H1 (cell line): ENCODE data around the gene KCNQ1OT1. TPM values are rescaled to one million over a fixed set of nuclear protein-coding genes. Genes with fewer than 3 reads are reported as not detected.

Experiments
- CTCF ChIA-PET: fragments of 300-600 bp; sonication (Branson Sonifier 250); formaldehyde crosslinking; loops from one replicate; lab custom pipeline; 2021; ENCODE audit not compliant: partially characterized antibody; lab: Charles Lee
- POLR2A ChIA-PET: fragments of 300-600 bp; sonication (Branson Sonifier 250); formaldehyde crosslinking; loops from one replicate; lab custom pipeline; 2021; ENCODE audit warnings: inconsistent platforms; ENCODE audit not compliant: partially characterized antibody; lab: Charles Lee
- DNase-seq, 2 experiments: peaks; one replicate each; pipeline versions ENCODE4 v3.0.0 to v3.0.0-alpha.2; 2010 to 2022; ENCODE audit warnings: low spot score in 2 of 2, low read depth in 1 of 2, mixed read lengths in 1 of 2
- FAIRE-seq: peaks from 2 replicates; lab custom pipeline; 2011; peaks lifted over from hg19 to GRCh38; lab: Jason Lieb, UNC
- H2AFZ ChIP-seq: 2 replicates; pipeline ENCODE4 v1.8.1; 2012; ENCODE audit warnings: low read length, inconsistent platforms
- H2AK5ac ChIP-seq: 2 replicates; pipeline ENCODE4 v1.6.1; 2013; ENCODE audit warnings: low read depth, low read length
- H2BK120ac ChIP-seq: replicated peaks from 2 replicates; pipeline ENCODE3; 2013; ENCODE audit warnings: low read depth, low read length, inconsistent platforms
- H2BK12ac ChIP-seq: 2 replicates; pipeline ENCODE4 v1.6.1; 2013; ENCODE audit warnings: low read depth, low read length
- H2BK15ac ChIP-seq: 2 replicates; pipeline ENCODE4 v1.6.1; 2013; ENCODE audit warnings: low read length
- H2BK20ac ChIP-seq: 2 replicates; pipeline ENCODE4 v1.6.1; 2013; ENCODE audit warnings: low read length
- H2BK5ac ChIP-seq: 2 replicates; pipeline ENCODE4 v1.6.1; 2013; ENCODE audit warnings: low read depth, low read length
- H3K14ac ChIP-seq: 2 replicates; pipeline ENCODE4 v1.6.1; 2013; ENCODE audit warnings: inconsistent platforms; ENCODE audit not compliant: insufficient read length
- H3K18ac ChIP-seq: 2 replicates; pipeline ENCODE4 v1.6.1; 2013; ENCODE audit warnings: low read length; ENCODE audit errors: extremely low read depth
- H3K23ac ChIP-seq: 2 replicates; pipeline ENCODE4 v1.6.1; 2013; ENCODE audit warnings: inconsistent platforms; ENCODE audit not compliant: insufficient read length
- H3K23me2 ChIP-seq: 2 replicates; pipeline ENCODE4 v1.6.1; 2013; ENCODE audit warnings: low read depth, low read length
- H3K27ac ChIP-seq: 2 replicates; pipeline ENCODE4 v1.6.1; 2011; ENCODE audit warnings: low read depth, low read length, inconsistent platforms
- H3K27me3 ChIP-seq, 4 experiments: replicated peaks in 1 of 4; 1 replicate in 1 of 4; 2 replicates in 3 of 4; pipeline versions ENCODE4 v1.6.1 to v1.8.1; 2011 to 2013; ENCODE audit warnings: low read length in 3 of 4, mild to moderate bottlenecking in 3 of 4, inconsistent platforms in 2 of 4, mixed read lengths in 2 of 4, moderate library complexity in 1 of 4; ENCODE audit not compliant: control insufficient read depth in 3 of 4, insufficient read depth in 3 of 4; ENCODE audit errors: extremely low read depth in 1 of 4
- H3K36me3 ChIP-seq, 4 experiments: 2 replicates each; pipeline versions ENCODE4 v1.6.1 to v1.8.1; 2011 to 2013; ENCODE audit warnings: mild to moderate bottlenecking in 4 of 4, low read length in 3 of 4, moderate library complexity in 2 of 4, control low read depth in 1 of 4, inconsistent platforms in 1 of 4; ENCODE audit not compliant: insufficient read depth in 4 of 4, control insufficient read depth in 2 of 4
- H3K4ac ChIP-seq: replicated peaks from 2 replicates; pipeline ENCODE3; 2013; ENCODE audit warnings: low read length, low read depth, mixed read lengths, inconsistent platforms; ENCODE audit not compliant: insufficient read length
- H3K4me1 ChIP-seq, 4 experiments: replicated peaks in 1 of 4; 1 replicate in 1 of 4; 2 replicates in 3 of 4; pipeline versions ENCODE4 v1.6.1 to v1.8.1; 2011 to 2013; ENCODE audit warnings: low read length in 3 of 4, inconsistent platforms in 2 of 4, mixed read lengths in 1 of 4; ENCODE audit not compliant: insufficient read depth in 4 of 4, control insufficient read depth in 3 of 4
- H3K4me2 ChIP-seq, 2 experiments: 2 replicates each; pipeline versions ENCODE4 v1.6.1 to v1.8.1; 2011 to 2013; ENCODE audit warnings: low read depth in 2 of 2, low read length in 2 of 2, control low read depth in 1 of 2, inconsistent platforms in 1 of 2, mild to moderate bottlenecking in 1 of 2; ENCODE audit not compliant: insufficient read depth in 1 of 2
- H3K4me3 ChIP-seq, 4 experiments: fragments of 200-600, 300-600 bp in 1 of 4; sonication (generic), shearing (Covaris generic), sonication (Bioruptor Twin) in 1 of 4; 2 replicates each; pipeline versions ENCODE4 v1.5.1 to v1.8.1; 2011 to 2016; ENCODE audit warnings: low read length in 4 of 4, low read depth in 3 of 4, control low read depth in 2 of 4, inconsistent platforms in 2 of 4, mild to moderate bottlenecking in 2 of 4, mixed read lengths in 1 of 4, moderate library complexity in 1 of 4; ENCODE audit not compliant: insufficient read depth in 2 of 4; ENCODE audit errors: extremely low read depth in 1 of 4
- H3K56ac ChIP-seq: replicated peaks from 2 replicates; pipeline ENCODE3; 2013; ENCODE audit warnings: low read depth, mild to moderate bottlenecking, mixed read lengths, low read length, inconsistent platforms; ENCODE audit not compliant: insufficient read length
- H3K79me1 ChIP-seq: 2 replicates; pipeline ENCODE4 v1.6.1; 2013; ENCODE audit warnings: low read depth, low read length, control low read depth
- H3K79me2 ChIP-seq, 2 experiments: 2 replicates each; pipeline versions ENCODE4 v1.6.1 to v1.8.1; 2012 to 2013; ENCODE audit warnings: low read length in 2 of 2, mild to moderate bottlenecking in 2 of 2, inconsistent platforms in 1 of 2; ENCODE audit not compliant: insufficient read depth in 2 of 2, control insufficient read depth in 1 of 2
- H3K9ac ChIP-seq, 4 experiments: replicated peaks in 1 of 4; 1 replicate in 1 of 4; 2 replicates in 3 of 4; pipeline versions ENCODE4 v1.6.1 to v1.8.1; 2011 to 2013; ENCODE audit warnings: low read depth in 3 of 4, low read length in 3 of 4, control low read depth in 2 of 4, mild to moderate bottlenecking in 2 of 4, moderate library complexity in 2 of 4, inconsistent platforms in 1 of 4; ENCODE audit errors: extremely low read depth in 1 of 4
- H3K9me3 ChIP-seq, 2 experiments: 2 replicates each; pipeline versions ENCODE4 v1.6.1 to v1.8.1; 2012 to 2013; ENCODE audit warnings: mild to moderate bottlenecking in 2 of 2, moderate library complexity in 2 of 2, control low read depth in 1 of 2, inconsistent platforms in 1 of 2, low read depth in 1 of 2, low read length in 1 of 2, mixed read lengths in 1 of 2; ENCODE audit not compliant: insufficient read depth in 2 of 2
- H4K20me1 ChIP-seq, 2 experiments: replicated peaks in 1 of 2; 2 replicates each; pipeline versions ENCODE3 to v1.8.1; 2011 to 2013; ENCODE audit warnings: inconsistent platforms in 2 of 2, low read length in 2 of 2, mild to moderate bottlenecking in 1 of 2; ENCODE audit not compliant: insufficient read depth in 2 of 2, control insufficient read depth in 1 of 2
- H4K5ac ChIP-seq: 2 replicates; pipeline ENCODE4 v1.6.1; 2013; ENCODE audit warnings: low read length, low read depth, mixed read lengths, inconsistent platforms; ENCODE audit not compliant: insufficient read length
- H4K8ac ChIP-seq: 2 replicates; pipeline ENCODE4 v1.8.0; 2013; ENCODE audit warnings: mild to moderate bottlenecking, moderate library complexity, low read length, inconsistent platforms; ENCODE audit not compliant: insufficient read depth; ENCODE audit errors: extremely low read depth
- H4K91ac ChIP-seq: replicated peaks from 2 replicates; pipeline ENCODE3; 2013; ENCODE audit warnings: low read length, mixed read lengths, inconsistent platforms; ENCODE audit not compliant: insufficient read length
- CHD1 ChIP-seq: IDR thresholded peaks from 2 replicates; pipeline ENCODE4 v1.6.1; 2012; ENCODE audit warnings: low read depth, low read length, improper control_type of control experiment
- HDAC6 ChIP-seq: IDR thresholded peaks from one replicate; pipeline ENCODE4 v1.7.1; 2012; ENCODE audit warnings: low read depth, mild to moderate bottlenecking, inconsistent platforms, low read length, moderate library complexity
- JUND ChIP-seq: IDR thresholded peaks from 2 replicates; pipeline ENCODE4 v1.6.1; 2011; ENCODE audit warnings: mild to moderate bottlenecking, improper control_type of control experiment, low read length
- SAP30 ChIP-seq: fragments of 300-600 bp; sonication (generic); IDR thresholded peaks from 2 replicates; pipeline ENCODE4 v1.7.1; 2012; ENCODE audit warnings: low read length, moderate library complexity, mild to moderate bottlenecking, inconsistent platforms; ENCODE audit not compliant: insufficient read depth, insufficient replicate concordance
- SIN3A ChIP-seq, 2 experiments: IDR thresholded peaks in 1 of 2; conservative IDR thresholded peaks in 1 of 2; 2 replicates each; pipeline ENCODE4 v1.6.1; 2011 to 2012; ENCODE audit warnings: low read length in 2 of 2, improper control_type of control experiment in 1 of 2, low read depth in 1 of 2, mild to moderate bottlenecking in 1 of 2
- SIX5 ChIP-seq: IDR thresholded peaks from 2 replicates; pipeline ENCODE4 v1.6.1; 2011; ENCODE audit warnings: mild to moderate bottlenecking, low read depth, low read length
- SP2 ChIP-seq: IDR thresholded peaks from 2 replicates; pipeline ENCODE4 v1.6.1; 2012; ENCODE audit warnings: mild to moderate bottlenecking, low read length, inconsistent platforms
- TCF12 ChIP-seq: IDR thresholded peaks from 2 replicates; pipeline ENCODE4 v1.6.1; 2011; ENCODE audit warnings: low read depth, mild to moderate bottlenecking, low read length
- WGBS, 2 experiments: shearing (Covaris generic) in 1 of 2; methylation state at CpG; one replicate each; pipeline versions ENCODE4 v1.1.6 to v1.1.7; 2013 to 2015; ENCODE audit warnings: low lambda C conversion rate in 2 of 2, mixed read lengths in 2 of 2, inconsistent platforms in 1 of 2, low coverage in 1 of 2, missing lambda C conversion rate in 1 of 2; ENCODE audit not compliant: insufficient replicate concordance in 2 of 2, insufficient coverage in 1 of 2, insufficient read length in 1 of 2; ENCODE audit errors: extremely low coverage in 1 of 2, missing lambda C conversion rate in 1 of 2; 5-methylcytosine and 5-hydroxymethylcytosine counted together
- polyA plus RNA-seq, 7 experiments: library from polyadenylated mRNA; depleted of rRNA in 3 of 7; stranded (reverse) in 5 of 7; unstranded in 2 of 7; fragments of >200 nt in 5 of 7; fragments of 200-250 nt in 2 of 7; gene quantifications; 1 replicate in 5 of 7; 2 replicates in 1 of 7; 4 replicates in 1 of 7; pipeline versions ENCODE4 v1.2.1 to v1.2.3, GENCODE V29; 2011 to 2013; ENCODE audit warnings: missing spikeins in 2 of 7, mixed read lengths in 2 of 7
- total RNA-seq: library from RNA; stranded (reverse); fragmentation: NEBNext Ultra II Directional; extraction: Animal tissue kit (Norgen Biotek cat#: 25700); gene quantifications from 2 replicates; pipeline ENCODE4 v1.2.1, GENCODE V29; 2021
- TF ChIP-seq, protein P1 (sequence below): IDR thresholded peaks from 2 replicates; pipeline ENCODE4 v1.6.1; 2011; ENCODE audit warnings: low read depth, mild to moderate bottlenecking, low read length; ENCODE audit not compliant: insufficient read depth
- TF ChIP-seq, protein P2 (sequence below): IDR thresholded peaks from 2 replicates; pipeline ENCODE4 v1.6.1; 2011; ENCODE audit warnings: low read length, improper control_type of control experiment
- TF ChIP-seq, protein P3 (sequence below): IDR thresholded peaks from 2 replicates; pipeline ENCODE4 v1.6.1; 2012; ENCODE audit warnings: low read length, inconsistent platforms

Gene KCNQ1OT1
- total and polyA plus RNA-seq, 2 of the 8 experiments (the other 6 are each of a cell fraction or from before 2014, with no cell fraction given), result 0.21 to 1.2 TPM

DNA sequence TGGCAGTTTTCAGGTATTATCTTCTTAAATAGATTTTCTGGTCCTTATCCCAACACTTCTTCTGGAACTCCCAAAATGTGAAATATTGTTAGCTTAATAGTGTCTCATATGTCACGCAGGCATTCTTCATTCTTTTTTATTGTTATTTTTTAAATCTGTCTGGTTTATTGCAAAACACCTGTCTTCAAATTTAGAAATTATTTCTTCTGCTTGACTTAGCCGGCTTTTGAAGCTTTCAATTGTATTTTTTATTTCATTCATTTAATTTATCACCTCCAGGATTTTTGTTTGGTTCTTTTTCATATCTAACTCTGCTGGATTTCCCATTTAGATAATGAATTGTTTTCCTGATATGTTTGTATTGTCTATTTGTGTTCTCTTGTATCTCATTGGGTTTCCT, 49.9 kb downstream of the KCNQ1OT1 start:
- DNase-seq, result no peak
- no peaks in the 10 kb centered on the region for H3K23me2 ChIP-seq
- no peak overlapping the region for H3K4me2 ChIP-seq
- no peak overlapping the region for H4K5ac ChIP-seq
- H3K9me3 ChIP-seq, result peaks cover 83 to 84% of the 10 kb centered on the region in 2 experiments
- H3K9ac ChIP-seq, result no peak overlapping the region
- no peak overlapping the region for H2BK5ac ChIP-seq
- H4K20me1 ChIP-seq, result no peaks in the 10 kb centered on the region
- H3K27me3 ChIP-seq, result peaks cover 9 to 53% (median 42%) of the 10 kb centered on the region in 4 experiments
- H2BK120ac ChIP-seq, result no peak overlapping the region
- no peak overlapping the region for H3K14ac ChIP-seq
- H3K79me1 ChIP-seq, result no peaks in the 10 kb centered on the region
- H3K4me1 ChIP-seq, result no peaks in the 10 kb centered on the region
- ChIA-PET CTCF (no interaction called here), POLR2A (no interaction called here)
- H2BK20ac ChIP-seq, result no peak overlapping the region
- no peak overlapping the region for H3K4ac ChIP-seq
- no peak overlapping the region for H3K27ac ChIP-seq
- no peak overlapping the region for H3K18ac ChIP-seq
- H3K36me3 ChIP-seq, result peaks cover 0 to 10% (median 0%) of the 10 kb centered on the region in 4 experiments; a peak in 2 of 8 replicates
- no peak overlapping the region for H3K56ac ChIP-seq
- FAIRE-seq, result no peak
- H2AFZ ChIP-seq, result no peak overlapping the region
- no peaks in the 10 kb centered on the region for H3K79me2 ChIP-seq
- H4K91ac ChIP-seq, result no peak overlapping the region
- no peak overlapping the region for H3K4me3 ChIP-seq
- no peak overlapping the region for H3K23ac ChIP-seq
- no peak overlapping the region for H2BK12ac ChIP-seq
- H2AK5ac ChIP-seq, result no peak overlapping the region
- no peak overlapping the region for H2BK15ac ChIP-seq
- WGBS, 2 experiments, result 92% methylated on average over 2 of the region's 2 CpGs; no CpG with 5 or more reads in 1 of the 2 experiments
- no peak overlapping the region for H4K8ac ChIP-seq
- no peak for TF ChIP-seq SIN3A (conservative IDR thresholded peaks at IDR 0.05 in 1 of 2, IDR thresholded peaks at IDR 0.05 in 1 of 2; ENCODE audit: low read depth in 1 of 2, low read length in 2 of 2)
- TF ChIP-seq CHD1, result no peak
- TF ChIP-seq HDAC6, result no peak
- TF ChIP-seq, protein P1, sequence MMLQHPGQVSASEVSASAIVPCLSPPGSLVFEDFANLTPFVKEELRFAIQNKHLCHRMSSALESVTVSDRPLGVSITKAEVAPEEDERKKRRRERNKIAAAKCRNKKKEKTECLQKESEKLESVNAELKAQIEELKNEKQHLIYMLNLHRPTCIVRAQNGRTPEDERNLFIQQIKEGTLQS, result no peak
- TF ChIP-seq, protein P2, sequence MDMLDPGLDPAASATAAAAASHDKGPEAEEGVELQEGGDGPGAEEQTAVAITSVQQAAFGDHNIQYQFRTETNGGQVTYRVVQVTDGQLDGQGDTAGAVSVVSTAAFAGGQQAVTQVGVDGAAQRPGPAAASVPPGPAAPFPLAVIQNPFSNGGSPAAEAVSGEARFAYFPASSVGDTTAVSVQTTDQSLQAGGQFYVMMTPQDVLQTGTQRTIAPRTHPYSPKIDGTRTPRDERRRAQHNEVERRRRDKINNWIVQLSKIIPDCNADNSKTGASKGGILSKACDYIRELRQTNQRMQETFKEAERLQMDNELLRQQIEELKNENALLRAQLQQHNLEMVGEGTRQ, result no peak
- TF ChIP-seq, protein P3, sequence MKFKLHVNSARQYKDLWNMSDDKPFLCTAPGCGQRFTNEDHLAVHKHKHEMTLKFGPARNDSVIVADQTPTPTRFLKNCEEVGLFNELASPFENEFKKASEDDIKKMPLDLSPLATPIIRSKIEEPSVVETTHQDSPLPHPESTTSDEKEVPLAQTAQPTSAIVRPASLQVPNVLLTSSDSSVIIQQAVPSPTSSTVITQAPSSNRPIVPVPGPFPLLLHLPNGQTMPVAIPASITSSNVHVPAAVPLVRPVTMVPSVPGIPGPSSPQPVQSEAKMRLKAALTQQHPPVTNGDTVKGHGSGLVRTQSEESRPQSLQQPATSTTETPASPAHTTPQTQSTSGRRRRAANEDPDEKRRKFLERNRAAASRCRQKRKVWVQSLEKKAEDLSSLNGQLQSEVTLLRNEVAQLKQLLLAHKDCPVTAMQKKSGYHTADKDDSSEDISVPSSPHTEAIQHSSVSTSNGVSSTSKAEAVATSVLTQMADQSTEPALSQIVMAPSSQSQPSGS, result no peak
- TF ChIP-seq SAP30, result no peak
- TF ChIP-seq JUND, result no peak
- TF ChIP-seq TCF12, result no peak
- TF ChIP-seq SIX5, result no peak
- TF ChIP-seq SP2, result no peak
